TTC549 (cell line): Measurements from ENCODE around the gene FETUB.
"Not testable (repeated sequence)": the region's sequence is repeated elsewhere in the genome, so short reads cannot be mapped to it uniquely, and the experiment has no call there.

ENCODE experiments used
- FAIRE-seq: peaks from 2 replicates; lab custom pipeline; 2012; peaks lifted over from hg19 to GRCh38; lab: Jason Lieb, UNC

The FETUB gene

GRCh38 chr3:186679151-186679550 is 39.0 kb downstream of the FETUB start:
- no peak for FAIRE-seq

GRCh38 chr3:186680869-186681268 is 40.7 kb downstream of the FETUB start:
- no peak for FAIRE-seq

GRCh38 chr3:186682812-186683211 is 42.6 kb downstream of the FETUB start:
- no peak for FAIRE-seq

- no peak for FAIRE-seq
These were observed 43.8 kb downstream of the FETUB start for GRCh38 chr3:186683979-186684378.

- FAIRE-seq, result not testable (repeated sequence)
These were observed 46.3 kb downstream of the FETUB start for GRCh38 chr3:186686475-186686874.

- FAIRE-seq, result no peak
These were observed 47.0 kb downstream of the FETUB start for GRCh38 chr3:186687120-186687651.

GRCh38 chr3:186690304-186690703 is 50.1 kb downstream of the FETUB start:
- FAIRE-seq, result not testable (repeated sequence)

- no peak for FAIRE-seq
These were observed 51.5 kb downstream of the FETUB start for GRCh38 chr3:186691676-186692075.

GRCh38 chr3:186693843-186694242 is 53.6 kb downstream of the FETUB start:
- FAIRE-seq, result no peak

GRCh38 chr3:186694288-186695032 is 54.3 kb downstream of the FETUB start:
- no peak for FAIRE-seq

GRCh38 chr3:186696522-186696921 is 56.3 kb downstream of the FETUB start:
- FAIRE-seq, result no peak

- no peak for FAIRE-seq
These were observed 57.3 kb downstream of the FETUB start for GRCh38 chr3:186697510-186697909.

GRCh38 chr3:186700267-186700666 is 60.1 kb downstream of the FETUB start:
- no peak for FAIRE-seq

GRCh38 chr3:186702451-186702850 is 62.3 kb downstream of the FETUB start:
- not testable (repeated sequence) for FAIRE-seq
